ENCODE measurements around the gene AAMP.
A peak's percentile ranks its signal among the peaks of the same experiment; 100 is the strongest.
"Not testable (repeated sequence)": the region's sequence is repeated elsewhere in the genome, so short reads cannot be mapped to it uniquely, and the experiment has no call there.

AAMP gene

GRCh38 chr2:218273908-218274249 lies 3.9 kb upstream of the AAMP start:
- DNase-seq, result no peak

- DNase-seq, result not testable (repeated sequence)
Measured at GRCh38 chr2:218273214-218273907, 3.4 kb upstream of the AAMP start.

DNA sequence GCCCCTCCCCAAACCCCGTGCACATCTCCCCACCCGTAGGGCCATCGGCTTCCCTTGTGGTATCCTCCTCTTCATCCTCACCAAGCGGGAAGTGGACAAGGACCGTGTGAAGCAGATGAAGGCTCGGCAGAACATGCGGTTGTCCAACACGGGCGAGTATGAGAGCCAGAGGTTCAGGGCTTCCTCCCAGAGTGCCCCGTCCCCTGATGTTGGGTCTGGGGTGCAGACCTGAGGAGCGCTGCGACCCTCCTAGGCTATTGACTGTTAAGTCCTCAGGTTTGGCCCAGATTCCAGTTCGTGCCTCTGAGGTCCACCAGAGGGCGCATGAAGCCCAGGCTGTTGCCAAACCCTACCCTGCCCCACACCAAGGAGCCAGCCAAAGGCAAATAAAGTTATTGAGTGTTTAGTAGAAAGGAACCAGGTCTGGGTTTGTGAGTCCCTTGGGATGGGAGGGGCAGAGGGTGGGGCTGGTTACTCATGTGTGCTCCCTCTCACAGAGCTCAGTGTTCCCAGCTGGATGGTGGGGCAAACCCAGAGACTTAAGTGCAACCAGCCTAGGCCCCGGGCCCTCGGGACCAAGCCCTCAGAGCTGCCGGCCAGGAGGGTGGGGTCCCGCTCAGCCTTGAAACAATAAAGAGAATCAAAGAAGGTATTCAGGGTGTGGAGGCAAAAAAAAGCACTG lies 2.7 kb upstream of the AAMP start:
- DNase-seq, result peak; percentile 83

GRCh38 chr2:218271865-218272530 lies 2.1 kb upstream of the AAMP start:
- DNase-seq, result no peak

DNA sequence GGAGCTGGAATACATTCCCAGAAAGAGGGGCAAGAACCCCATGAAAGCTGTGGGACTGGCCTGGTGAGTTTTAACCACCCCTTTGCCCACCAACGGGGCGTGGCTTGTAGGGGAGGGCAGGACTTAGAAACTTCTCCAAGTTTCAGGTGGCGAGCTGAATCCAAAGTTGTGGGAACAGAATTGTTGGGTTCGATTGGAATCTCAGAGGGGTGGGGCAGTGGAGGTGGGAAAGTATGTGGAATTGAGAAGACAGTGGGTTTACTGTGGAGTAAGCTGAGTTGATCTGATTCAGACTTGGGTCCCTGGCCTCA lies 1.5 kb upstream of the AAMP start:
- no peak for DNase-seq

DNA sequence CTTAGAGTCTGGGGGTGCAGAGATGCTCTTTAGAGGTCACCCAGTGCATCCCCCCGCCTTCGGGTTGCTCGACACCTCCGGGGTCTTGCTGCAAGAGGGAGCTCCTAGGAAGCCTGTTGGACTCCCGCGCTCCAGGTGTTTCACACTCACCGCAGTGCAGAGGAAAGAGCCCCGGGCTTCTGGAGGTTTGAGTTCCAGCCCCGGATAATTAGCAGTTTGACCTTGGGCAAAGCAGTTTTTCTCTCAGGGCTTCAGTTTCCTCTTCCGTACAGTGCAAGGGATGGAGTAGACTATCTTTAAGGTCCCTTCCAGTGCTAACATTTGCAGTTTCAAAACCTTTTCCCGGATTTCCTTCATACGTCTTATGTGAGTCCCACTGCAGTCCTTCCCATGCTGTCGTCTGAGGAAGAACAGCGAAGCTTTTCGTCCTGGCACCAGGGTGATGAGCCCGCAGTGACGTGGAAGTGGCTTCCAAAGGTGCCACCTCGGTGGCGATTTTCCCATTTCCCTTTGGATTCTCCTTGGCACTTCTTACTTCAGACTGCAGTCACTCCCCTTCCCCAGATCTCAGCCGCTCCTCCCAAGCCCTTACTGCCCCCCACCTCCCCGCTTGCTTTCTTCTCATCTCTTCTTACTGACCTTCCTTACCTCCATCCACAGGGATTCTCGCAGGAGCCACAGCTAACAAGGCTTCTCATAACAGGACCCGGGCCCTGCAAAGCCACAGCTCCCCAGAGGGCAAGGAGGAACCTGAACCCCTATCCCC lies 967 bp upstream of the AAMP start:
- no peak for DNase-seq

- DNase-seq, result no peak
Measured at GRCh38 chr2:218267259-218267658, 2.7 kb downstream of the AAMP start.

DNA sequence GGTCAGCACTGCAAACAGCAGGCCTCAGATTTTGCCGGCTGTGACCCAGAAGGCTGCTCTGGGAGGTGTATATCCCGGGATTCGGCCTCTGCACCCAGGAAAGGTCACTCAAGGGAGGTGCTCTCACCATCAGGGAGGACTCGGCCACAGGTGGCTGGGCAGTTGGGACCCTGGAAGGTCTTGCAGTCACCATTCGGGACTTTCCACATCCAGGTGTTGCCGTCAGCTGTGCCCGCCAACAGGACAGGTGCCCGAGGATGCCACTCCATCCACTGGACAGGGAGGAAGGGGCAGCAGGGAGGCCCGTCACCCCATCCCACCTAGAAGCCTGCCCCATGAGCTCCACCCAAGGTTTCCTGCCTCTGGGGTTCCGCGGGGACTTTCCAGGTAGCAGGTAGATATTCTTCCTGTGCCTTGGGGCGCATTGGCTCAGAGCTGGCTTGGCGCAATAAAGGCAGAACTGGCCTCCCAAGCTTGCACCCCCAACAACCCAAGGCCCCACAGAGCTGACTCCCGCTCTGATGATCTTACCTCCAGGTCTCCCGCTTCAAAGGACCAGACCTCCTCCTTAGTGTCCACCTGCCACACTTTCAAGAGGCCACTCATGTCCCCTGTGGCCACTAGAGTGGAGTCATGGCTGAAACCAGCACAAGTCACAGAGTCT lies 3.5 kb downstream of the AAMP start:
- no peak for DNase-seq

DNA sequence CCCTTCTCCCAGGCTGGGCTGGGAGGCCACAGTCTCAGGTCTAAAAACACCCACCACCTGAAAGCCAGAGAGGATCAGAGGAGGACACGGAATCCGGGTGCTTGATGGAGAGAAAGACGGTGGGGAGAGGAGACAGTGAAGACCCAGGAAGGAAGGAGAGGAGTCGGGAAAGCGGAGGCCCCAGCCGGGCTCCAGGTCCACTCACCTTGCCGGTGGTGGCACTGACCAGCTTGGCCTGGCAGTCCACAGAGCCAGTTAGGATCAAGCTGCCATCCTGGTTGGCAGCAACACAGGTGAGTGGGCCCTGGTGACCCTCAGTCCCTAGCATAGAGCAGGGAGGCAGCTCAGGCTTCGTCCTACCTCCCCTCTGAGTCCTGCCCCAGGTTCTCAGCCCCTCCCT lies 4.3 kb downstream of the AAMP start:
- DNase-seq, result no peak

GRCh38 chr2:218264773-218265561 lies 5.0 kb downstream of the AAMP start:
- DNase-seq, result no peak

DNA sequence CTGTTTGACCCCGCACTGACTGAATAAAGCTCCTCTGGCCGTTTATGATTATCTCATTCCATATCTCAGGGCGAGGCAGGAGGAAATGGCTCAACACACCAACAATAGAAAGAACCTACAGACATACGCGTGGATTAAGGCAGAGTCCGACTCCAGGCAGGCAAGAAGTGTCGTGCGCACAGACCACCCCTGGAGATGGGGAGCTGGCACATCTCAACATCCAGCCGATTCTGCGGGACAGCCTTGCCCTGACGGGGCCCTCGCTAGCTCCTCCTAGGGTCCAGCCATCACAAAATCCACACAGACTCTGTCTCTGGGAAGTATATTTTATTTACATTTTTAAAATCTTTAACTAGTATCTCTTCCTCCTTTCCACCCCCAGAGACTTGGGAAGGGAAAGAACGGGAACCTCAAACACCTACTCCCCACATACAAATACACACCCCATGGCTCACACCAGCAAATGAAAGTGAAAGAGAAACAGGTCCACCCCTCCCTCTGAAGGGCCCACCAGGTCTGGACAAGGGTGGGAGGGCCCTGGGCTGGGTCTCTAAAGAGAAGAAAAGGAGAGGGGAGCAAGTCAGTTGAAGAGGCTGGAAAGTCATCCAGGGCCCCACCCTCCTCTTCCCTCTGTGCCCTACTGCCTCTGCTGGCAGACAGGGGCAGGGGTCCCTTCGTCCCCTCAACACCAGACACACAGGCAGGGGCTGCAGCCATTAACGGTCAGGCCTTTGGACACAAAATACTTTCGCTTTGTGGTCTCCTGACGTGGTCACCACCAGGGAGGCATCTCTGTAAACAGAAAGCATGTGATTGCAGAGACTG lies 5.9 kb downstream of the AAMP start:
- DNase-seq, result no peak

DNA sequence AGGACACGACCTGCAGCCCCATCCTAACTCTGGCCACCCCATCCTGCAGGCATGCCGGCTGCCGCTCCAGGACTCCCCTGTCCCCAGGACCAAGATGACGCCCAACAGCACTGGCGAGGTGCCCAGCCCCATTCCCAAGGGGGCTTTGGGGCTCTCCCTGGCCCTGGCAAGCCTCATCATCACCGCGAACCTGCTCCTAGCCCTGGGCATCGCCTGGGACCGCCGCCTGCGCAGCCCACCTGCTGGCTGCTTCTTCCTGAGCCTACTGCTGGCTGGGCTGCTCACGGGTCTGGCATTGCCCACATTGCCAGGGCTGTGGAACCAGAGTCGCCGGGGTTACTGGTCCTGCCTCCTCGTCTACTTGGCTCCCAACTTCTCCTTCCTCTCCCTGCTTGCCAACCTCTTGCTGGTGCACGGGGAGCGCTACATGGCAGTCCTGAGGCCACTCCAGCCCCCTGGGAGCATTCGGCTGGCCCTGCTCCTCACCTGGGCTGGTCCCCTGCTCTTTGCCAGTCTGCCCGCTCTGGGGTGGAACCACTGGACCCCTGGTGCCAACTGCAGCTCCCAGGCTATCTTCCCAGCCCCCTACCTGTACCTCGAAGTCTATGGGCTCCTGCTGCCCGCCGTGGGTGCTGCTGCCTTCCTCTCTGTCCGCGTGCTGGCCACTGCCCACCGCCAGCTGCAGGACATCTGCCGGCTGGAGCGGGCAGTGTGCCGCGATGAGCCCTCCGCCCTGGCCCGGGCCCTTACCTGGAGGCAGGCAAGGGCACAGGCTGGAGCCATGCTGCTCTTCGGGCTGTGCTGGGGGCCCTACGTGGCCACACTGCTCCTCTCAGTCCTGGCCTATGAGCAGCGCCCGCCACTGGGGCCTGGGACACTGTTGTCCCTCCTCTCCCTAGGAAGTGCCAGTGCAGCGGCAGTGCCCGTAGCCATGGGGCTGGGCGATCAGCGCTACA lies 7.0 kb downstream of the AAMP start:
- no peak for DNase-seq

DNA sequence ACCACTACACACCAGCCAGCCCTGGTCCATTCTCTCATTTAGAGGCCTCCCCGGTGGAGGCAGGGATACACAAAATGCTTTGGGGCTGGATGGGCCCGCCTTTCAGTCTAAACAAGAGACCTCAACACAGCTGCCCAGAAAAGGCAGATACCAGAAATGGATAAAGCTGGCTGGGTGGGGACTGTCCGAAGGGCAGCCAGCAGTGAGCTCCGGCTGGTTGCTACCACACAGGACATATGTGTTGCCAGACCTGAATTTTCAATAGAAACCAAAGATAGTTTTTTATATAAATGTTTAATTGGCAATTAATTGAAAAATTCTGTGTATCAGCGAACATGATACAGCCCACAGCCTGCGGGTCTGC lies 7.7 kb downstream of the AAMP start:
- DNase-seq, result no peak

DNA sequence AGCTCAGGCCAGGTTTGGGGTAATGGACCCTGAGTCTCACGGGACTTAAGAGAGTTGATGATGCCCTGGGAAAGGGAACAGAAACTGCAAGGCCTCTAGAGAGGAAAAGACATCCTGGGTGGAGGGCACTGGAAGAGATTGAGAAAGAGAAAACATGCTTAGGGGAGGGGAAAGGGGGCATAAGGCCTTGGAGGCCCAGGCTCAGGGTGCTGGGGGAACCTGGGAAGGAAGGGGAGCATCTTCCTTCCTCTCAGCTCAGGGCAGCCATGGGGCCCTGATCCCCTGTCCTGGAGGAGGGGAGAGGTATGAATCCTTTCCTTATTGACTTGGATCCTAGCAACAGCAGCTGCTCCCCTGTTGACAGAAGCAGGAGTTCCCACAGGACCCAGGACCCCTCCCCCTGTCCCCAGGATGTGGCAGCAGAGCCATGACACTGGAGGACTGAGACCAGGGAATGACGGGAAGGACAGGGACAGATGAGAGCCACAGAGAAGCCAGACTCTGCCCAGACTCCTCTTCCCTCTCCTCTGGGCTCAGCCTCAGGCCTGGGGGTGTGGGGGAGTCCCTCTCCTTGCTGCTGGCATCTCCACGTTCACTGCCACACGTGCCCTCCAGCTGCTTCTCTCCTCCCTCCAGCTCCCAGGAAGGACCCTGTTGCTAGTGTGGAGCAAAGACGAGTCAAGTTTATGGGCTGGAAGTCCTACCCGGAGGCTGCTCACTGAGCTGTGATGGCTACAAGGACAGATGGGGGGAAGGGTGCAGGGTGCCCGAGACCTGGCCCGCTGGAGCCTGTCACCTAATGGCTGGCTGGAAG lies 8.3 kb downstream of the AAMP start:
- DNase-seq, result peak; percentile 18

- peak; percentile 7 for DNase-seq
Measured at GRCh38 chr2:218260742-218261422, 9.1 kb downstream of the AAMP start, which contains the start of gene GPBAR1. GPBAR1 (plus strand) TSS chr2:218261015; CDS start chr2:218262725, 1,710 bp downstream.

DNA sequence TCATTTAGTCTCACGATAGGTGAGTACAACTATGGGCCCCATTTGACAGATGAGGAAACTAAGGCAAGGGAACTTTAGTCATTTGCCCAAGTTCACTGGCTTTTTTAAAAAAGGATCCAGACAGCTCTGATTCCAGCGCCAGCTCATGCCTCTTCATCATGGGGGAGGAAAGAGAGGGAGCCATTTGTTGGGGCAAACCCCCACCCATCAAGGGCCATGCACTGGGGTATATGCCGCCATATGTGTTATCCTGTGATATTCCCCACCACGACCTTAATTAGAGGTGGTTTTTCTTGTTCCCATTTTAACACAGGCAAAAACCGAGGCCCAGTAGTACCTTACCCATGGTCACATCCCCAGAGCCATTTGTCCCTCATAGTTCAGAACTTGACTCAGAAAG lies 9.8 kb downstream of the AAMP start:
- DNase-seq, result no peak

GRCh38 chr2:218259099-218259961 lies 10.6 kb downstream of the AAMP start:
- no peak for DNase-seq

All from DMS153 (cell line).